Measurements from ENCODE around the gene SLC30A10. TPM values are rescaled to one million over a fixed set of nuclear protein-coding genes. Genes with fewer than 3 reads are reported as not detected.

SLC30A10 gene
- total and polyA plus RNA-seq, 2 of the 13 experiments (the other 11 are each of a cell fraction or from before 2014, with no cell fraction given) = 20.9 to 30.2 TPM

DNA sequence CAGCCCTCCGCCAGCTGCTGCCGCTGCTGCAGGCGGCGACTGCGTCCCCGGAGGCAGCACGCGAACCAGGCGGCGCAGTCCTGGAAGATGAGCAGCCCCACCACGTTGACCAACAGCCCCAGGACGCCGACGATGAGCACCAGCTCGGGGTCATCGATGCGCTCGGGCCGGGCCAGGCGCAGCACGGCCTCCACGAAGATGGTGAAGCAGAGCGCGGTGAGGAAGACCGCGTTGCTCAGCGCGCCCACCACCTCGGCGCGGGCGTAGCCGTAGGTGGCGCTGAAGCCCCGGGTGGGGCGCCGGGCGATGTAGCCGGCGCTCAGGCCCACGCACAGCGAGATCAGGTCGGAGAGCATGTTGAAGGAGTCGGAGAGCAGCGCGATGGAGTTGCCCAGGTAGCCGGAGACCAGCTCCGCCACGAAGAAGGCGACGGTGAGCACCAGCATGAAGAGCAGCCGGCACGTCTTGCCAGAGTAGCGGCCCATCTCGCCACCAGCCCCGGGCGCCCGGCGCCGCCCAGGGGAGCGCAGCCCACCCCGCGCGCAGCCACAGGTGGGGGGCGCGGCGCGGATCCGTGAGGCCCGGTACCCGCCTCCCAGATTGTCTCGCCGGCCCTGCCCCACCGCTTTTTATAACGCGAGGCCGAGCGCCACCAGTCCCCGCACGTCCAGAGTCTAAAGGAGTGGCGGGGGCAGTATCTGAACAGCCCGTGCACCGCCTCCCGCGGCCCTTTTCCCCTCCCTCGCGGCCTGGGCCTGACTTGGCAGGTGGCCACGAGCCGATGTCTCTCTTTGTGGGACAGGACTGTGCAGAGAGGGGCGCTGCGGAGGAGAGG is at the start of gene SLC30A10 (continued):
- TF ChIP-seq, protein P1, sequence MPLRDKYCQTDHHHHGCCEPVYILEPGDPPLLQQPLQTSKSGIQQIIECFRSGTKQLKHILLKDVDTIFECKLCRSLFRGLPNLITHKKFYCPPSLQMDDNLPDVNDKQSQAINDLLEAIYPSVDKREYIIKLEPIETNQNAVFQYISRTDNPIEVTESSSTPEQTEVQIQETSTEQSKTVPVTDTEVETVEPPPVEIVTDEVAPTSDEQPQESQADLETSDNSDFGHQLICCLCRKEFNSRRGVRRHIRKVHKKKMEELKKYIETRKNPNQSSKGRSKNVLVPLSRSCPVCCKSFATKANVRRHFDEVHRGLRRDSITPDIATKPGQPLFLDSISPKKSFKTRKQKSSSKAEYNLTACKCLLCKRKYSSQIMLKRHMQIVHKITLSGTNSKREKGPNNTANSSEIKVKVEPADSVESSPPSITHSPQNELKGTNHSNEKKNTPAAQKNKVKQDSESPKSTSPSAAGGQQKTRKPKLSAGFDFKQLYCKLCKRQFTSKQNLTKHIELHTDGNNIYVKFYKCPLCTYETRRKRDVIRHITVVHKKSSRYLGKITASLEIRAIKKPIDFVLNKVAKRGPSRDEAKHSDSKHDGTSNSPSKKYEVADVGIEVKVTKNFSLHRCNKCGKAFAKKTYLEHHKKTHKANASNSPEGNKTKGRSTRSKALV (CRISPR knock-in tag; IDR thresholded peaks at IDR 0.05) = peak; percentile 93
- TF ChIP-seq, protein P2, sequence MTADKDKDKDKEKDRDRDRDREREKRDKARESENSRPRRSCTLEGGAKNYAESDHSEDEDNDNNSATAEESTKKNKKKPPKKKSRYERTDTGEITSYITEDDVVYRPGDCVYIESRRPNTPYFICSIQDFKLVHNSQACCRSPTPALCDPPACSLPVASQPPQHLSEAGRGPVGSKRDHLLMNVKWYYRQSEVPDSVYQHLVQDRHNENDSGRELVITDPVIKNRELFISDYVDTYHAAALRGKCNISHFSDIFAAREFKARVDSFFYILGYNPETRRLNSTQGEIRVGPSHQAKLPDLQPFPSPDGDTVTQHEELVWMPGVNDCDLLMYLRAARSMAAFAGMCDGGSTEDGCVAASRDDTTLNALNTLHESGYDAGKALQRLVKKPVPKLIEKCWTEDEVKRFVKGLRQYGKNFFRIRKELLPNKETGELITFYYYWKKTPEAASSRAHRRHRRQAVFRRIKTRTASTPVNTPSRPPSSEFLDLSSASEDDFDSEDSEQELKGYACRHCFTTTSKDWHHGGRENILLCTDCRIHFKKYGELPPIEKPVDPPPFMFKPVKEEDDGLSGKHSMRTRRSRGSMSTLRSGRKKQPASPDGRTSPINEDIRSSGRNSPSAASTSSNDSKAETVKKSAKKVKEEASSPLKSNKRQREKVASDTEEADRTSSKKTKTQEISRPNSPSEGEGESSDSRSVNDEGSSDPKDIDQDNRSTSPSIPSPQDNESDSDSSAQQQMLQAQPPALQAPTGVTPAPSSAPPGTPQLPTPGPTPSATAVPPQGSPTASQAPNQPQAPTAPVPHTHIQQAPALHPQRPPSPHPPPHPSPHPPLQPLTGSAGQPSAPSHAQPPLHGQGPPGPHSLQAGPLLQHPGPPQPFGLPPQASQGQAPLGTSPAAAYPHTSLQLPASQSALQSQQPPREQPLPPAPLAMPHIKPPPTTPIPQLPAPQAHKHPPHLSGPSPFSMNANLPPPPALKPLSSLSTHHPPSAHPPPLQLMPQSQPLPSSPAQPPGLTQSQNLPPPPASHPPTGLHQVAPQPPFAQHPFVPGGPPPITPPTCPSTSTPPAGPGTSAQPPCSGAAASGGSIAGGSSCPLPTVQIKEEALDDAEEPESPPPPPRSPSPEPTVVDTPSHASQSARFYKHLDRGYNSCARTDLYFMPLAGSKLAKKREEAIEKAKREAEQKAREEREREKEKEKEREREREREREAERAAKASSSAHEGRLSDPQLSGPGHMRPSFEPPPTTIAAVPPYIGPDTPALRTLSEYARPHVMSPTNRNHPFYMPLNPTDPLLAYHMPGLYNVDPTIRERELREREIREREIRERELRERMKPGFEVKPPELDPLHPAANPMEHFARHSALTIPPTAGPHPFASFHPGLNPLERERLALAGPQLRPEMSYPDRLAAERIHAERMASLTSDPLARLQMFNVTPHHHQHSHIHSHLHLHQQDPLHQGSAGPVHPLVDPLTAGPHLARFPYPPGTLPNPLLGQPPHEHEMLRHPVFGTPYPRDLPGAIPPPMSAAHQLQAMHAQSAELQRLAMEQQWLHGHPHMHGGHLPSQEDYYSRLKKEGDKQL (CRISPR knock-in tag; IDR thresholded peaks at IDR 0.05; ENCODE audit: low read depth) = 0 out of 2 replicates have a peak, but pooled peaks have one; percentile 16
- TF ChIP-seq XBP1 (CRISPR knock-in tag; IDR thresholded peaks at IDR 0.05) (no peak), ZNF235 (CRISPR knock-in tag; IDR thresholded peaks at IDR 0.05; ENCODE audit: borderline replicate concordance) (no peak), SRY (CRISPR knock-in tag; IDR thresholded peaks at IDR 0.05) (peak; percentile 71), MXD4 (CRISPR knock-in tag; IDR thresholded peaks at IDR 0.05) (peak; percentile 55; the same call in 1 of the 2 replicates), ZNF879 (CRISPR knock-in tag; IDR thresholded peaks at IDR 0.05) (no peak)
- TF ChIP-seq, protein P3, sequence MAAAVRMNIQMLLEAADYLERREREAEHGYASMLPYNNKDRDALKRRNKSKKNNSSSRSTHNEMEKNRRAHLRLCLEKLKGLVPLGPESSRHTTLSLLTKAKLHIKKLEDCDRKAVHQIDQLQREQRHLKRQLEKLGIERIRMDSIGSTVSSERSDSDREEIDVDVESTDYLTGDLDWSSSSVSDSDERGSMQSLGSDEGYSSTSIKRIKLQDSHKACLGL (CRISPR knock-in tag; IDR thresholded peaks at IDR 0.05) = no peak; the same call in 1 of the 2 replicates
- TF ChIP-seq, protein P4, sequence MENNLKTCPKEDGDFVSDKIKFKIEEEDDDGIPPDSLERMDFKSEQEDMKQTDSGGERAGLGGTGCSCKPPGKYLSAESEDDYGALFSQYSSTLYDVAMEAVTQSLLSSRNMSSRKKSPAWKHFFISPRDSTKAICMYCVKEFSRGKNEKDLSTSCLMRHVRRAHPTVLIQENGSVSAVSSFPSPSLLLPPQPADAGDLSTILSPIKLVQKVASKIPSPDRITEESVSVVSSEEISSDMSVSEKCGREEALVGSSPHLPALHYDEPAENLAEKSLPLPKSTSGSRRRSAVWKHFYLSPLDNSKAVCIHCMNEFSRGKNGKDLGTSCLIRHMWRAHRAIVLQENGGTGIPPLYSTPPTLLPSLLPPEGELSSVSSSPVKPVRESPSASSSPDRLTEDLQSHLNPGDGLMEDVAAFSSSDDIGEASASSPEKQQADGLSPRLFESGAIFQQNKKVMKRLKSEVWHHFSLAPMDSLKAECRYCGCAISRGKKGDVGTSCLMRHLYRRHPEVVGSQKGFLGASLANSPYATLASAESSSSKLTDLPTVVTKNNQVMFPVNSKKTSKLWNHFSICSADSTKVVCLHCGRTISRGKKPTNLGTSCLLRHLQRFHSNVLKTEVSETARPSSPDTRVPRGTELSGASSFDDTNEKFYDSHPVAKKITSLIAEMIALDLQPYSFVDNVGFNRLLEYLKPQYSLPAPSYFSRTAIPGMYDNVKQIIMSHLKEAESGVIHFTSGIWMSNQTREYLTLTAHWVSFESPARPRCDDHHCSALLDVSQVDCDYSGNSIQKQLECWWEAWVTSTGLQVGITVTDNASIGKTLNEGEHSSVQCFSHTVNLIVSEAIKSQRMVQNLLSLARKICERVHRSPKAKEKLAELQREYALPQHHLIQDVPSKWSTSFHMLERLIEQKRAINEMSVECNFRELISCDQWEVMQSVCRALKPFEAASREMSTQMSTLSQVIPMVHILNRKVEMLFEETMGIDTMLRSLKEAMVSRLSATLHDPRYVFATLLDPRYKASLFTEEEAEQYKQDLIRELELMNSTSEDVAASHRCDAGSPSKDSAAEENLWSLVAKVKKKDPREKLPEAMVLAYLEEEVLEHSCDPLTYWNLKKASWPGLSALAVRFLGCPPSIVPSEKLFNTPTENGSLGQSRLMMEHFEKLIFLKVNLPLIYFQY (CRISPR knock-in tag; IDR thresholded peaks at IDR 0.05; ENCODE audit: borderline replicate concordance) = peak; percentile 39; the same call in 1 of the 2 replicates
- TF ChIP-seq, protein P5, sequence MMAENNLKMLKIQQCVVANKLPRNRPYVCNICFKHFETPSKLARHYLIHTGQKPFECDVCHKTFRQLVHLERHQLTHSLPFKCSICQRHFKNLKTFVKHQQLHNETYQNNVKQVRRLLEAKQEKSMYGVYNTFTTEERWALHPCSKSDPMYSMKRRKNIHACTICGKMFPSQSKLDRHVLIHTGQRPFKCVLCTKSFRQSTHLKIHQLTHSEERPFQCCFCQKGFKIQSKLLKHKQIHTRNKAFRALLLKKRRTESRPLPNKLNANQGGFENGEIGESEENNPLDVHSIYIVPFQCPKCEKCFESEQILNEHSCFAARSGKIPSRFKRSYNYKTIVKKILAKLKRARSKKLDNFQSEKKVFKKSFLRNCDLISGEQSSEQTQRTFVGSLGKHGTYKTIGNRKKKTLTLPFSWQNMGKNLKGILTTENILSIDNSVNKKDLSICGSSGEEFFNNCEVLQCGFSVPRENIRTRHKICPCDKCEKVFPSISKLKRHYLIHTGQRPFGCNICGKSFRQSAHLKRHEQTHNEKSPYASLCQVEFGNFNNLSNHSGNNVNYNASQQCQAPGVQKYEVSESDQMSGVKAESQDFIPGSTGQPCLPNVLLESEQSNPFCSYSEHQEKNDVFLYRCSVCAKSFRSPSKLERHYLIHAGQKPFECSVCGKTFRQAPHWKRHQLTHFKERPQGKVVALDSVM (CRISPR knock-in tag; IDR thresholded peaks at IDR 0.05) = no peak; the same call in 1 of the 2 replicates
- TF ChIP-seq, protein P6, sequence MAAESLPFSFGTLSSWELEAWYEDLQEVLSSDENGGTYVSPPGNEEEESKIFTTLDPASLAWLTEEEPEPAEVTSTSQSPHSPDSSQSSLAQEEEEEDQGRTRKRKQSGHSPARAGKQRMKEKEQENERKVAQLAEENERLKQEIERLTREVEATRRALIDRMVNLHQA (CRISPR knock-in tag; IDR thresholded peaks at IDR 0.05) = no peak
